GM10847 (cell line): ENCODE results near the gene SUGCT.

Source experiments
- POLR2A ChIP-seq: IDR thresholded peaks from 2 replicates; pipeline ENCODE4 v1.6.1; 2011; ENCODE audit not compliant: insufficient read length; ENCODE audit errors: extremely low read depth

The SUGCT gene

DNA sequence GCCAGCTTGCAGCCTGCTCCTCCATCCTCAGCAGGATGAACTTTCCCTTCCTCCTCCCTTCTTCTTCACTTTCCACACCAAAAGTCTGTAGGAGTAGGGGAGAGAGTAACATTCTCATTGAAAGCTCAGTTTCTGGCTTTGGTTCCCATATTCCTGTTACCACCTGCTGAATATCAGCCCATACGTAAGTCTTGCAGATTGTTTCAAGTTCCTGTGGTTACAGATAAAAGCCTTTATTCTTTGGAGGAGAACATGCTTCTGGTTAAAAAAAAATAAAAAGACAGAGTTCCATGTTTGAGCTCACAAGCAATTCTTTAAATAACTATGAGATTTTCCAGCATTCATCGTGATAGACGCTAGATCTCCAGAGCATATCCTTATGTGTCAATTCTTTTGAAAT is 637.3 kb downstream of the SUGCT start:
- no peak for TF ChIP-seq POLR2A

- TF ChIP-seq POLR2A, result no peak
These were observed 638.9 kb downstream of the SUGCT start for GRCh38 chr7:40773656-40774055.

DNA sequence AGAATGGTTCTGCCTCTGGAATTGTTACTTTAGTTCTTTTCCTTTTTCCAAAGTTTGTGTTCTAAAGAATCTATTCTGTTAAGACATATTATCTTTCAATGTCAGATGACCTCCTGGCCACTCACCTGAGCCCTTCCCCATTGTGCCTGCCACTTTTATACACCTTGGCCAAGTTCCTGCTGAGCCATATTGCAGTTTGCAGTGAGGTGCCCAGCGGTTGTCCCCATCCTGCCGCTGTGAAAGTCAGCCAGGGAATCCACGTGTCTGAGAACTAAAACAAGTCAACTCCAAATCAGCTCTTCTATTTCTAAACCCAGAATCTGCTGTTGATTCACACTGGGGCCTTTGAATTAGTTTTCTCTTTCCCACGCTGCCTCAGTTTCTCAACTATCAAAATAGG is 641.1 kb downstream of the SUGCT start:
- no peak for TF ChIP-seq POLR2A

GRCh38 chr7:40777730-40778312 is 643.0 kb downstream of the SUGCT start:
- no peak for TF ChIP-seq POLR2A

DNA sequence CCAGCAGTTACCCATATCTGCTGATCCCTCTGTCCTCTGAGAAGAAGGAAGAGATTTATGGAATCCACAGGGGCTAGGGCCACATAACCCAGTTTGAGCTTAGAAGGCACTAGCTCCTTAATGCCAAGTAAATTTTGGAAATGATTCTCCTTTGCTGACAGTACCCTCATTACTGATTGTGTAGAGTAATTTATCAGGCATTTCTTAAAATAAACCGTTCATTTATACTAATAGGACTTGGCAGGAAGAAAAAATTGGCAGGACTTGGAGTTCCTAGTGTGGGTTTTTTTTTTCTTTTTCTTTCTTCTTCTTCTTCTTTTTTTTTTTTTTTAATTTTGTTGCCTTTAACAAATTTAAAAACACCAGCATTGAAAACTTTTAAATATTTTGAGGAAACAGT is 645.7 kb downstream of the SUGCT start:
- TF ChIP-seq POLR2A, result no peak

DNA sequence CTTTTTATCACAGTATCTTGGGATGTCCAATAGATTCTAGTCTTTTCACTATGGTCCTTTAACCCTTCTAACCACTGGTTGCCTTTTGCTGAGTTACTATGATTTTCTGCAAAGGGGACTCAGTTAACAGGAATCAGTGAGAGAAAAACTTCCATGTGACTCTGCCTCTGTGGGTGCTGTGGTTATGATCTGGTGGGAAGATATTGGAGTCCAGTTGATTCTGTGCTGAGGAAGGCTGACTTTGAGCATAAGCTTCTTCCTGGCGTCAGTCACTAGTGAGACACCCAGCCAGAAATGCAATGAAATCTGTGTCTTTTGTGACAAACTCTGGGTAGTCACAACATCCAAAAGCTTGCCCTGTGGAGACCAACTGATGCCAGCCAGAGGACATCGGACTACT is 648.0 kb downstream of the SUGCT start:
- no peak for TF ChIP-seq POLR2A

DNA sequence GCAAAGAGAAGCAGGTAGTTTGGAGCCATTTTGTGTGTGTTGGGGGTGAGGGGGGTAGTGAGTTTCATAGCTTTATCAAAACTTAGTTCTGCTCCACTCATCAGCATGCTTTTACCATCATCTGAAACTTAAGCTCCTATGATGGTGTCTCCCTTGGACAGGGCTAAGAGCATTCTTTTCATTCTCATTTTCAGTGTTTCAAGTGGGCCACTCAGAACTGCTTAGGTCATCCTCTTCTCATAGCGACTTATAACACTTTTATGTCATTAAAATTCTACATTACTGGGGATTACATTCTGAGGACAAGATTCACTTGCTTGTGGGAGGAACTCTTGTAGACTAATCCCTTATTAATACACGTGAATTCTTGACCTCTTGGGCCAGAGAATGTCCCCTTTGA is 649.4 kb downstream of the SUGCT start:
- TF ChIP-seq POLR2A, result no peak

- no peak for TF ChIP-seq POLR2A
These were observed 652.1 kb downstream of the SUGCT start for GRCh38 chr7:40786909-40787308.

DNA sequence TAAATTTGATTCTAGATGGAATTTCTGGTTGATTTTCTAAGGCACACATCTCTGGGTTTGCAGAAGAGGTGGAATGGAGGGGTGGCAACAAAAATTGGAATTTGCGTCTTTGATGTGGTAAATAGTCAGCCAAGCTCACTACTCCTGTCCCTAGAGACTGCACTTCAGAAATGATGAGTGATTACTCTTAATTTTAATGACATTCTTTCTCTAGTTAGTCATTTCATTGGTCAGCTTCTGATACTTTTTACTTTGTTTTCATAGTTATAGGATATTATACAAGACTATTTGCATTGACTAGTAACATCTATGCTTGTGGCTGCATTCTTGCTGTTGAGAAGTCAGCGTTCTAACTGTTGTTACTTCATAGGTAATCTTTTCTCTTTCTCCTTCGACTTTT is 658.3 kb downstream of the SUGCT start:
- no peak for TF ChIP-seq POLR2A

- TF ChIP-seq POLR2A, result no peak
These were observed 660.8 kb downstream of the SUGCT start for GRCh38 chr7:40795607-40796006.

DNA sequence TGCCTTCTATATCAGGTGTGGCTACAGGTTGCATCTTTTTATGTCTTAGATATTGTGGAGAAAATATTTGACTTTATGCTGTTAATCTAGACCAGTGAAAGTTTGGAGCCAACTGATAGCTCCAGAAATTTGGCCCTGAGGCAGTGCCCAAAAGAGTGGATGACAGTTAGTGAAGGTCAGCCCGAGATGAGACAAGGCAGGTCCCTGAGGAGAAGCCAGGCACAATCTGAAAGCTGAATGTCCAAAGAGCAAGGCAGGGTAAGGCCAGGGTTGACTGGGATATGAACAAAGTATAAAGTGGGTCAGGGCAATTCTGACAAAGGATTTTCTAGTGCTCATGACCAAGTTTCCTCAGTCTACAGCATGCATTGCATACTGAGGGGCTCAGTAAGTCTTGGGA is 661.9 kb downstream of the SUGCT start:
- TF ChIP-seq POLR2A, result no peak

GRCh38 chr7:40798613-40799012 is 663.8 kb downstream of the SUGCT start:
- no peak for TF ChIP-seq POLR2A

- no peak for TF ChIP-seq POLR2A
These were observed 664.9 kb downstream of the SUGCT start for GRCh38 chr7:40799493-40800403.

GRCh38 chr7:40800771-40801170 is 666.0 kb downstream of the SUGCT start:
- no peak for TF ChIP-seq POLR2A

DNA sequence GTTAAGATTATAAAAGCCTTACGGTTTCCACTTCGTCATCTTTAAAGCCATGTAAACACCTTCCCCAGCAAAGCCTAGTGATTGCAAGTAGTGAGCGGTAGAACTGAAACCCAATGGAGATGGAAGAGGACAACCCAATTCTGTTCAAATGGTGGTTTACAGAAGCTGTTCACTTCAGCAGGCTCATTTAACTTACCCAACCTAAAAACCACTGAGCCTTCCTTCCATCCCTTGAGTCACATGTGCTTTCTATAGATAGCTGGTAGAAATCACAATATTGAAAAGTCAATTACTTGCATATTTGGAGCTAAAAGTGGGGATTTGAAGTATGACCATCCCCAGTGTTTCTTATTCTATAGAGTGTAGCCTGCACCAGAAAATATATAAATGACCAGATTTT is 667.7 kb downstream of the SUGCT start:
- no peak for TF ChIP-seq POLR2A

DNA sequence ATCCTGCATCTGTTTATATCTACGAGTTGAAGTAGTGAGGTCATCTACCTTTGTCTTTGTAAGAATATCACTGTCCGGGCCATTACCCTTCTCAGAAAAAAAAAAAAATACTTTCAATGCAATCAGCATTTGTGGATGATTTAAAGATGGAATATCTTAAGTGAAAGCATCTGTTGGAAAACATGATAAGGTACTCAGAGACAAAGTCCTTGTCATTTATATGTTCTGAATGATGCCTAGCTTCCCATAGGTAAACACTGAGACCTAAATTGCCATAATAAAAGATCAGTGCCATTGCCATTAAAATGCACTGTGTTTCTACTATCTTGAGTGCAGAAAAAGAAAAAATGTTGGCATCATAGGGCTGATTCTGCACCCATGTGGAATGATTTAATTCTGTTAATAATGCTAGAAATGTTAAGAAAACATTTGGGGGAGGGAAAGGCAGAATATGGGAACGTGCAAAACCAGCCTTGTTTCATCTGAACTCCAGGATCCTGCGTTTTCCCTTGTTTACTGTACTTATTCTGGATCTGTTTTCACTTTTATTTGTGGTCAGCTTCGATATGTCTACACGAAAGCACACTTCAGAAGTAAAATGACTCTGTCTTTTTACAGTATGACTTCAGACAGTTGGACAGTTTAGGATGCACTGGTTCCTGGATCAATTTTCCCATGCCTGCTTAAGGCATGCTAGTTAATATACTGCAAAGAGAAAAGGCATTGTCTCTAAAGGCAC is 669.8 kb downstream of the SUGCT start:
- no peak for TF ChIP-seq POLR2A
